Globus pallidus (tissue), 1 donor: ENCODE measurements around the gene ZNF22.

Source experiments
- DNase-seq: peaks from one replicate; pipeline ENCODE4 v3.0.0-alpha.2; 2015; ENCODE audit warnings: low spot score

Gene ZNF22

GRCh38 chr10:44977287-44978212 is 23.2 kb upstream of the ZNF22 start:
- DNase-seq, result no peak

- no peak for DNase-seq
Observed at GRCh38 chr10:44978213-44978569, 22.5 kb upstream of the ZNF22 start.

GRCh38 chr10:44978570-44979280 is 22.0 kb upstream of the ZNF22 start, which contains the start of gene DEPP1:
Gene DEPP1 (minus strand): TSS chr10:44978809. CDS start chr10:44978030, 779 bp downstream.
- DNase-seq, result peak; percentile 64

- DNase-seq, result no peak
Observed at GRCh38 chr10:44979281-44980191, 21.2 kb upstream of the ZNF22 start.

GRCh38 chr10:44980309-44981171 is 20.2 kb upstream of the ZNF22 start:
- DNase-seq, result no peak

GRCh38 chr10:44981172-44982113 is 19.3 kb upstream of the ZNF22 start:
- DNase-seq, result no peak

GRCh38 chr10:44982114-44982460 is 18.6 kb upstream of the ZNF22 start:
- no peak for DNase-seq

GRCh38 chr10:44982496-44982895 is 18.2 kb upstream of the ZNF22 start:
- DNase-seq, result no peak

- DNase-seq, result no peak
Observed at GRCh38 chr10:44983066-44983894, 17.4 kb upstream of the ZNF22 start.

- DNase-seq, result no peak
Observed at GRCh38 chr10:44983895-44984278, 16.8 kb upstream of the ZNF22 start.

GRCh38 chr10:44984671-44985101 is 16.0 kb upstream of the ZNF22 start:
- DNase-seq, result no peak

GRCh38 chr10:44985175-44985681 is 15.5 kb upstream of the ZNF22 start:
- DNase-seq, result no peak

- no peak for DNase-seq
Observed at GRCh38 chr10:44986179-44986578, 14.5 kb upstream of the ZNF22 start.

- DNase-seq, result no peak
Observed at GRCh38 chr10:44986670-44987069, 14.1 kb upstream of the ZNF22 start.

- no peak for DNase-seq
Observed at GRCh38 chr10:44988957-44989585, 11.7 kb upstream of the ZNF22 start.

GRCh38 chr10:44989597-44990301 is 11.0 kb upstream of the ZNF22 start:
- no peak for DNase-seq

- no peak for DNase-seq
Observed at GRCh38 chr10:44990302-44990655, 10.4 kb upstream of the ZNF22 start.

GRCh38 chr10:44990965-44991364 is 9.8 kb upstream of the ZNF22 start:
- no peak for DNase-seq
